Umbilical cord (tissue), 2 donors: ENCODE measurements around the gene NT5C1B. TPM values are rescaled to one million over a fixed set of nuclear protein-coding genes. Genes with fewer than 3 reads are reported as not detected.

Source experiments
- DNase-seq: peaks from one replicate; pipeline ENCODE4 v3.0.0-alpha.2; 2015; ENCODE audit warnings: low spot score
- total RNA-seq: library from RNA; depleted of rRNA; stranded (reverse); fragments of >200 nt; gene quantifications from one replicate; pipeline ENCODE4 v1.2.3, GENCODE V29; 2014; ENCODE audit warnings: low replicate concordance; ENCODE audit not compliant: insufficient read depth

NT5C1B gene
- total RNA-seq, 1 donor from 2014 or later, result 4.3 TPM

GRCh38 chr2:18599509-18600254 lies 10.3 kb upstream of the NT5C1B start:
- DNase-seq, result no peak

GRCh38 chr2:18598848-18599484 lies 9.6 kb upstream of the NT5C1B start:
- DNase-seq, result no peak

- DNase-seq, result no peak
These were observed 8.2 kb upstream of the NT5C1B start for GRCh38 chr2:18597618-18598017.

GRCh38 chr2:18596993-18597392 lies 7.6 kb upstream of the NT5C1B start:
- DNase-seq, result no peak

- no peak for DNase-seq
These were observed 4.1 kb upstream of the NT5C1B start for GRCh38 chr2:18593496-18593895.

- DNase-seq, result no peak
These were observed 3.0 kb upstream of the NT5C1B start for GRCh38 chr2:18592372-18592771.

GRCh38 chr2:18588802-18589201 lies 567 bp downstream of the NT5C1B start:
- no peak for DNase-seq

GRCh38 chr2:18588049-18588448 lies 1.3 kb downstream of the NT5C1B start:
- DNase-seq, result no peak

- DNase-seq, result no peak
These were observed 3.8 kb downstream of the NT5C1B start for GRCh38 chr2:18585526-18585925.

GRCh38 chr2:18584608-18584954 lies 4.8 kb downstream of the NT5C1B start:
- DNase-seq, result no peak

GRCh38 chr2:18583905-18584607 lies 5.3 kb downstream of the NT5C1B start:
- DNase-seq, result no peak

- DNase-seq, result no peak
These were observed 8.8 kb downstream of the NT5C1B start for GRCh38 chr2:18580606-18581005.

- DNase-seq, result no peak
These were observed 11.3 kb downstream of the NT5C1B start for GRCh38 chr2:18578033-18578432.

GRCh38 chr2:18566145-18566769 lies 23.1 kb downstream of the NT5C1B start:
- DNase-seq, result no peak

GRCh38 chr2:18560797-18561085 lies 28.6 kb downstream of the NT5C1B start:
- DNase-seq, result no peak

GRCh38 chr2:18560031-18560796 lies 29.2 kb downstream of the NT5C1B start, which contains the start of gene RDH14:
Gene RDH14 (minus strand): TSS chr2:18560653. CDS start chr2:18560572, 81 bp downstream.
- peak; percentile 97 for DNase-seq

GRCh38 chr2:18559531-18560030 lies 29.8 kb downstream of the NT5C1B start:
- no peak for DNase-seq

- DNase-seq, result no peak
These were observed 30.9 kb downstream of the NT5C1B start for GRCh38 chr2:18558458-18558857.

- DNase-seq, result no peak
These were observed 32.2 kb downstream of the NT5C1B start for GRCh38 chr2:18557121-18557520.

- no peak for DNase-seq
These were observed 36.9 kb downstream of the NT5C1B start for GRCh38 chr2:18552351-18553077.

GRCh38 chr2:18551623-18552022 lies 37.7 kb downstream of the NT5C1B start:
- no peak for DNase-seq
